IMR-90 (cell line): Measurements from ENCODE around the gene PLCB3. TPM values are rescaled to one million over a fixed set of nuclear protein-coding genes. Genes with fewer than 3 reads are reported as not detected.

Experiments
- ATAC-seq: fragments of 200-7000 bp; cut with Tn5 transposase; 2 replicates; pipeline ENCODE4 v1.9.1; 2020; ENCODE audit warnings: low read depth, mild to moderate bottlenecking, moderate library complexity
- BruUV-seq: library from RNA; stranded (reverse); fragments of 400-500 nt; replicated peaks from 2 replicates; lab custom pipeline; 2021; lab: Mats Ljungman, UMichigan
- CTCF ChIA-PET: fragments of 300-600 bp; formaldehyde crosslinking; extraction: SDS; loops from one replicate; lab custom pipeline; 2021; ENCODE audit warnings: antibody characterized with exemption; lab: Yijun Ruan, JAX
- POLR2A ChIA-PET: fragments of 300-600 bp; sonication (Branson Sonifier 250); formaldehyde crosslinking; loops from one replicate; lab custom pipeline; 2022; ENCODE audit warnings: antibody characterized with exemption; ENCODE audit not compliant: unreplicated experiment; lab: Charles Lee
- DNase-seq: peaks from one replicate; pipeline ENCODE4 v3.0.0; 2013
- H2AFZ ChIP-seq: replicated peaks from 2 replicates; pipeline ENCODE3; 2013; ENCODE audit warnings: low read length, mild to moderate bottlenecking; ENCODE audit not compliant: poor library complexity
- H2AK5ac ChIP-seq: 2 replicates; pipeline ENCODE4 v1.6.1; 2013; ENCODE audit warnings: low read depth, low read length, inconsistent platforms
- H2AK9ac ChIP-seq: replicated peaks from 2 replicates; pipeline ENCODE3; 2013; ENCODE audit warnings: mild to moderate bottlenecking, low read depth, low read length, moderate library complexity; ENCODE audit not compliant: poor library complexity
- H2BK120ac ChIP-seq: 2 replicates; pipeline ENCODE4 v1.6.1; 2013; ENCODE audit warnings: low read depth, low read length, inconsistent platforms
- H2BK15ac ChIP-seq: 3 replicates; pipeline ENCODE4 v1.6.1; 2013; ENCODE audit warnings: low read depth, low read length, inconsistent platforms
- H2BK20ac ChIP-seq: 2 replicates; pipeline ENCODE4 v1.6.1; 2013; ENCODE audit warnings: low read depth, mild to moderate bottlenecking, inconsistent platforms, low read length, moderate library complexity
- H2BK5ac ChIP-seq: 2 replicates; pipeline ENCODE4 v1.6.1; 2013; ENCODE audit warnings: mild to moderate bottlenecking, low read depth, low read length, inconsistent platforms; ENCODE audit not compliant: poor library complexity, severe bottlenecking
- H3K14ac ChIP-seq: replicated peaks from 2 replicates; pipeline ENCODE4 v1.6.1; 2013; ENCODE audit warnings: low read depth, low read length, inconsistent platforms
- H3K18ac ChIP-seq: 2 replicates; pipeline ENCODE4 v1.6.1; 2013; ENCODE audit warnings: low read depth, low read length, control low read depth
- H3K23ac ChIP-seq: 2 replicates; pipeline ENCODE4 v1.6.1; 2013; ENCODE audit warnings: low read depth, low read length, inconsistent platforms
- H3K27ac ChIP-seq: 2 replicates; pipeline ENCODE4 v1.5.1; 2013; ENCODE audit warnings: mild to moderate bottlenecking, control low read depth, low read length; ENCODE audit not compliant: insufficient read depth
- H3K27me3 ChIP-seq: 2 replicates; pipeline ENCODE4 v1.6.1; 2013; ENCODE audit warnings: low read length; ENCODE audit not compliant: control insufficient read depth, insufficient read depth
- H3K36me3 ChIP-seq: 2 replicates; pipeline ENCODE4 v1.6.1; 2013; ENCODE audit warnings: low read length, mixed read lengths; ENCODE audit not compliant: control insufficient read depth, insufficient read depth
- H3K4ac ChIP-seq: 2 replicates; pipeline ENCODE4 v1.6.1; 2013; ENCODE audit warnings: low read depth, low read length, inconsistent platforms
- H3K4me1 ChIP-seq: 2 replicates; pipeline ENCODE4 v1.6.1; 2013; ENCODE audit warnings: low read length, mixed read lengths; ENCODE audit not compliant: control insufficient read depth, insufficient read depth
- H3K4me2 ChIP-seq: 2 replicates; pipeline ENCODE4 v1.6.1; 2013; ENCODE audit warnings: low read depth, mild to moderate bottlenecking, control low read depth, low read length, moderate library complexity
- H3K4me3 ChIP-seq: 2 replicates; pipeline ENCODE4 v1.5.1; 2013; ENCODE audit warnings: low read depth, mild to moderate bottlenecking, control low read depth, low read length, moderate library complexity; ENCODE audit not compliant: insufficient read depth
- H3K56ac ChIP-seq: 2 replicates; pipeline ENCODE4 v1.6.1; 2013; ENCODE audit warnings: low read length, inconsistent platforms; ENCODE audit not compliant: insufficient read depth; ENCODE audit errors: extremely low read depth
- H3K79me1 ChIP-seq, 2 experiments: 2 replicates each; pipeline ENCODE4 v1.6.1; 2013; ENCODE audit warnings: low read length in 2 of 2, inconsistent platforms in 1 of 2, low read depth in 1 of 2
- H3K9ac ChIP-seq: 2 replicates; pipeline ENCODE4 v1.6.1; 2013; ENCODE audit warnings: low read depth, low read length, control low read depth
- H3K9me1 ChIP-seq: 2 replicates; pipeline ENCODE4 v1.6.1; 2013; ENCODE audit warnings: low read length, inconsistent platforms; ENCODE audit not compliant: insufficient read depth
- H3K9me3 ChIP-seq: 2 replicates; pipeline ENCODE4 v1.6.1; 2013; ENCODE audit warnings: low read length; ENCODE audit not compliant: control insufficient read depth, insufficient read depth
- H4K20me1 ChIP-seq: 2 replicates; pipeline ENCODE4 v1.6.1; 2013; ENCODE audit warnings: low read length, inconsistent platforms; ENCODE audit not compliant: insufficient read depth
- H4K5ac ChIP-seq: 2 replicates; pipeline ENCODE4 v1.6.1; 2013; ENCODE audit warnings: mild to moderate bottlenecking, low read depth, low read length, control low read depth
- H4K8ac ChIP-seq, 2 experiments: 2 replicates each; pipeline ENCODE4 v1.6.1; 2013; ENCODE audit warnings: low read depth in 2 of 2, low read length in 2 of 2, control low read depth in 1 of 2, inconsistent platforms in 1 of 2
- H4K91ac ChIP-seq: 2 replicates; pipeline ENCODE4 v1.6.1; 2013; ENCODE audit warnings: low read depth, low read length, inconsistent platforms; ENCODE audit not compliant: insufficient read depth
- BHLHE40 ChIP-seq: fragments of 150-350 bp; IDR thresholded peaks from 2 replicates; pipeline ENCODE4 v1.6.1; 2016; ENCODE audit warnings: mild to moderate bottlenecking, low read depth, low read length
- CEBPB ChIP-seq: IDR thresholded peaks from 2 replicates; pipeline ENCODE4 v1.6.1; 2012; ENCODE audit warnings: low read depth, low read length, improper control_type of control experiment
- CHD1 ChIP-seq: IDR thresholded peaks from 2 replicates; pipeline ENCODE4 v1.6.1; 2012; ENCODE audit warnings: low read depth, low read length, improper control_type of control experiment
- CTCF ChIP-seq: conservative IDR thresholded peaks from 2 replicates; pipeline ENCODE4 v1.5.1; 2012; ENCODE audit warnings: mild to moderate bottlenecking, low read depth, low read length, improper control_type of control experiment
- ELK1 ChIP-seq: fragments of 150-350 bp; IDR thresholded peaks from 2 replicates; pipeline ENCODE4 v1.6.1; 2016; ENCODE audit warnings: low read depth, mild to moderate bottlenecking, low read length, moderate library complexity, borderline replicate concordance
- FOS ChIP-seq: fragments of 150-350 bp; IDR thresholded peaks from 2 replicates; pipeline ENCODE4 v1.6.1; 2016; ENCODE audit warnings: low read depth, low read length
- MAFK ChIP-seq: IDR thresholded peaks from 2 replicates; pipeline ENCODE4 v1.6.1; 2012; ENCODE audit warnings: low read depth, low read length, improper control_type of control experiment
- MAZ ChIP-seq: IDR thresholded peaks from 2 replicates; pipeline ENCODE4 v1.6.1; 2012; ENCODE audit warnings: low read depth, mild to moderate bottlenecking, low read length, improper control_type of control experiment, moderate library complexity, borderline replicate concordance
- MXI1 ChIP-seq: IDR thresholded peaks from 2 replicates; pipeline ENCODE4 v1.6.1; 2012; ENCODE audit warnings: low read depth, mild to moderate bottlenecking, low read length, moderate library complexity, borderline replicate concordance
- NFE2L2 ChIP-seq: fragments of 150-350 bp; IDR thresholded peaks from 2 replicates; pipeline ENCODE4 v1.6.1; 2016; ENCODE audit warnings: low read depth, mild to moderate bottlenecking, low read length
- POLR2A ChIP-seq: IDR thresholded peaks from 2 replicates; pipeline ENCODE4 v1.6.1; 2012; ENCODE audit warnings: mild to moderate bottlenecking, low read depth, low read length
- RAD21 ChIP-seq: IDR thresholded peaks from 2 replicates; pipeline ENCODE4 v1.6.1; 2012; ENCODE audit warnings: low read length, improper control_type of control experiment
- RCOR1 ChIP-seq: IDR thresholded peaks from 2 replicates; pipeline ENCODE4 v1.6.1; 2012; ENCODE audit warnings: mild to moderate bottlenecking, low read length, improper control_type of control experiment; ENCODE audit not compliant: insufficient replicate concordance
- RFX5 ChIP-seq: IDR thresholded peaks from 2 replicates; pipeline ENCODE4 v1.8.0; 2012; ENCODE audit warnings: low read depth, mild to moderate bottlenecking, low read length, moderate library complexity
- SMC3 ChIP-seq: fragments of 150-350 bp; IDR thresholded peaks from 2 replicates; pipeline ENCODE4 v1.6.1; 2016; ENCODE audit warnings: low read depth, mild to moderate bottlenecking, antibody characterized with exemption, low read length, moderate library complexity
- USF2 ChIP-seq: fragments of 150-350 bp; IDR thresholded peaks from 2 replicates; pipeline ENCODE4 v1.6.1; 2017; ENCODE audit warnings: mild to moderate bottlenecking, antibody characterized with exemption, low read length, low read depth
- WGBS, 2 experiments: methylation state at CpG; one replicate each; pipeline versions ENCODE4 v1.1.5 to v1.1.7; 2013; ENCODE audit warnings: missing lambda C conversion rate in 2 of 2; ENCODE audit not compliant: insufficient read length in 1 of 2; ENCODE audit errors: extremely low coverage in 2 of 2; 5-methylcytosine and 5-hydroxymethylcytosine counted together
- dilution Hi-C: fragments of 300-500 bp; cut with HindIII; formaldehyde crosslinking; loops from one replicate; pipeline ENCODE4 v1.14.3; 2018; ENCODE audit warnings: low sequenced_read_pairs; ENCODE audit not compliant: unreplicated experiment
- in situ Hi-C: fragments of 300-500 bp; cut with MboI; formaldehyde crosslinking; loops from 3 replicates; pipeline ENCODE4 v1.14.3; 2019; ENCODE audit warnings: low sequenced_read_pairs, inconsistent platforms, mixed read lengths
- intact Hi-C: fragments of 100-400 bp; cut with micrococcal nuclease; formaldehyde crosslinking; loops from 2 replicates; pipeline ENCODE4 v1.10.0; 2022
- polyA plus RNA-seq, 3 experiments: library from polyadenylated mRNA; depleted of rRNA; stranded (reverse); fragments of >200 nt; gene quantifications; 2 replicates each; pipeline ENCODE4 v1.2.3, GENCODE V29; 2012; ENCODE audit warnings: low replicate concordance in 1 of 3
- total RNA-seq: library from RNA; depleted of rRNA; stranded (reverse); fragments of >200 nt; gene quantifications from 2 replicates; pipeline ENCODE4 v1.2.3, GENCODE V29; 2012

The PLCB3 gene
- total and polyA plus RNA-seq, 2 of the 4 experiments (the other 2 are of a cell fraction): 23.9 to 24.9 TPM

- H3K56ac ChIP-seq: no peak overlapping the region
- H3K9me1 ChIP-seq: no peaks in the 10 kb centered on the region
- 20% methylated on average over 1 of the region's 5 CpGs; no CpG with 5 or more reads in 1 of the 2 experiments for WGBS, 2 experiments
- DNase-seq (no peak), ATAC-seq (no peak)
- ChIA-PET POLR2A (no interaction called here), CTCF (interaction anchor here (0.9 to 1.8 kb wide), 4 partner anchors 27 to 100 kb away, joined by 4 to 13 read pairs (median 6); no protein-coding TSS in a partner anchor)
- dilution Hi-C loops: no loop called here
- H2AK5ac ChIP-seq: peak overlapping the region; percentile 67; the same call in 1 of the 2 replicates
- H3K4me3 ChIP-seq: no peak overlapping the region
- no peaks in the 10 kb centered on the region for H3K36me3 ChIP-seq
- H4K20me1 ChIP-seq: peaks cover 11% of the 10 kb centered on the region
- H2BK20ac ChIP-seq: no peak overlapping the region
- no peak overlapping the region for H3K14ac ChIP-seq
- H3K9ac ChIP-seq: no peak overlapping the region
- intact Hi-C loops: loop anchor here (1.0 to 10.0 kb wide), 3 partner anchors 27 to 299 kb away; partner anchors contain the start of gene DNAJC4
- peak overlapping the region; percentile 94 for H2AFZ ChIP-seq
- H4K91ac ChIP-seq: no peak overlapping the region
- H4K8ac ChIP-seq: peak overlapping the region in 1 of 2 experiments; percentile 26; a peak in 1 of 4 replicates
- H3K4me2 ChIP-seq: peak overlapping the region; percentile 54; the same call in 1 of the 2 replicates
- H3K27me3 ChIP-seq: peaks cover 19% of the 10 kb centered on the region
- TF ChIP-seq CTCF (no peak), USF2 (no peak), RAD21 (no peak), MXI1 (no peak), MAFK (no peak), ELK1 (no peak), MAZ (no peak), SMC3 (no peak), NFE2L2 (no peak), RCOR1 (no peak), FOS (no peak), BHLHE40 (no peak), CHD1 (no peak), RFX5 (no peak), CEBPB (no peak), POLR2A (no peak)
- H3K23ac ChIP-seq: no peak overlapping the region; the same call in 1 of the 2 replicates
- H3K4me1 ChIP-seq: peaks cover 12% of the 10 kb centered on the region
- in situ Hi-C loops: loop anchor here (5.0 kb wide), 1 partner anchor 102 kb away; no protein-coding TSS in a partner anchor
- H4K5ac ChIP-seq: no peak overlapping the region
- no peak overlapping the region for H3K27ac ChIP-seq
- H3K18ac ChIP-seq: no peak overlapping the region
- peak overlapping the region; percentile 49; the same call in 1 of the 2 replicates for H3K4ac ChIP-seq
- peak overlapping the region; percentile 71 for H2AK9ac ChIP-seq
- BruUV-seq: no TSS peak
- no peaks in the 10 kb centered on the region for H3K9me3 ChIP-seq
- no peak overlapping the region for H2BK120ac ChIP-seq
- peaks cover 14 to 20% of the 10 kb centered on the region in 2 experiments; a peak in 3 of 4 replicates for H3K79me1 ChIP-seq
- no peak overlapping the region for H2BK15ac ChIP-seq
- H2BK5ac ChIP-seq: no peak overlapping the region
Observed at GRCh38 chr11:64304032-64304315, 52.6 kb downstream of the PLCB3 start.
